ENCODE measurements around the gene CDH5.
"Not testable (repeated sequence)": the region's sequence is repeated elsewhere in the genome, so short reads cannot be mapped to it uniquely, and the experiment has no call there.

Gene CDH5

DNA sequence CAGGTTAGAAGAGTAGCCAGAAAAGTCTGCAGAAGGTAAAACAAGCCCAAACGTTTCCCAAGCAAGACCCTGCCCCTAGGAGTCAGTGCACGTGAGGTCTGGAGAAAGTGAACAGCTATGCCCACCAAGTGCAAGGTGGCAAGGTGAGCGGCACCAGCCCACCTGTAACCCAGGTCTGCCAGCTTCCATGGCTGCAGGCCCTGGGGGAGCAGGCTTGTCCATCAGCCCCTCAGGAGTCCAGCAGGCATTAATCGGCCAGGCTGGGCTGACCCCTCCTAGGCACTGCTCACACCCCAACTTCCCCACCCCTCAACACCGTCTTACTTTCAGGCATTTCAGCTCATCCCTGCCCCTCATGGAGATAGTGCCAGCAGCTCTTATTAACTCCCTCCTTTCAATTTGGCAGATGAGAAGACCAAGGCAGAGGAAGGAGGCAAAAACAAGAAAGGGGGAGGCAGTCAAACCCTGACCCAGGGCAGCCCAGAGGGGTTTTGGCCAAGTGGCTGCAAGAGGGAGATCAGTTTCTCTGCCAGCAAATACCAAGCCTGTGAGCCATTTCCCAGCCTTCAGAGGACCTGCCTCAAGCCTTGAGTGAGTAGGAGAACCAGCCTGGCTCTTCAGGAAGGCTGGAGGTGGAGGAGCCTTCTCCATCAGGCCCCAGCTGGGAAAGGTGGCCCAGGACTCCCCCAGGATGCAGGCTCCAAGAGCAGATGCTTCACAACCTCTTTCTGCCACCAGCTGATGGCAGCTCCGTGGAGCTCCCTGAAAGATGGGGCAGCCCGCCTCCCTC, 75.3 kb downstream of the CDH5 start:
- DNase-seq = no peak

- DNase-seq = no peak
These were observed 76.2 kb downstream of the CDH5 start for GRCh38 chr16:66442502-66443268.

DNA sequence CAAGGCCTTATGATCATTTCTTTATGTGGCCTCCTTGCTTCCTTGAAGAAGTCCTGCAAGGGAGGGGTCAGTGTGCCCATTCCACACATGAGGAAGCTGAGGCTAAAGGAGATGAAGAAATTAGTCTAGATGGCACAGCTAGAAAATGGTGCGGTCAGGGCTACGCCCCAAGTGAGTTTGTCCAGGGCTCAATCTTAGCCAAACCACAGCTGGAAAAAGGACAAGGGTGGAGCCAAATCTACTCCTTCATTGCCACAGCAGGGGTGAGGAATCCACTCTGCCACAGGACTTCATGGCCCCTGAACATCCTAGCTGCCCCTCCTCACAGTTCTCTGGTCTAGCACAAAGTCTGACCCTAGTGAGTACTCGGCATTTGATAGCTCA, 76.8 kb downstream of the CDH5 start:
- DNase-seq = no peak

DNA sequence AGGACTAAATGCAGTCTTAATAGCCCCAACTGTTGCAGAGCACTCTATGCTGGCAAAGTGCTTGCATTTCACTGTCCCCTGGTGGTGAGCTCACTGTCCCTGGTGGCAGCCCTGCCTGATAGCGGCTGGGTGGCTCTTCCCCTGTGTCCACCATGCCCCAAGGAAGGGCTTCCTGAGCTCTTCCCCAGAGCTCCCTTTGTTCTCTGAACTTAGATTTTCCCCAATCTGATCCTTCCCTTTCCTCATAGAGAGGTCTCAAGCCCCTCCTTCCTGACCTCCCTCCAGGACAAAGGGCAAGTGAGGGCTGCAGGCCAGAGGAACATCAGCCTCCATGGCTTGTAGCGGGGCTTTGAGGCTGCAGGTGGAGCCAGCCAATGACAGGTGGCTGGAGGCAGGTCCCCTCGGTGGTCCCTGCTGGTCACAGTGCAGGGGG, 77.6 kb downstream of the CDH5 start:
- DNase-seq = no peak

- peak; percentile 14 for DNase-seq
These were observed 80.2 kb downstream of the CDH5 start for GRCh38 chr16:66446737-66447136.

GRCh38 chr16:66447491-66447890, 81.0 kb downstream of the CDH5 start:
- no peak for DNase-seq

DNA sequence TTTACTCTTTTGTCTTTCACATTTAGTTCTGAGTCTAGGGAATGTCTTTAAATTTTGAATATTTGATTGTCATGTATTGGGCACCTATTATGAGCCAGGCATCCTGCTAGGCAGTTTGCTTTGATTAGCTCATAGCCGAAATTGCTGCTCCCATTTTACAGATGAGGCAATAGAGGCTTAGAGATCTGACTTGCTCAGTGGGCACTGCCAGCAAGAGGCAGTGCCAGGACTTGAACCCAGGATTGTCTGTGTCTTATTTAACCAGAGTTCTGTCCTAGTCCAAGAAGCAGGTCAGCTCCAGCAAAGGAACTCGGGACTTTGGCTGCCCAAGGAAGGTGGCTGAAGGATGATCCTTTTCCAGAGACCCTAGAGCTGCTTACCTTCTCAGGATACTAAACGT, 85.1 kb downstream of the CDH5 start:
- DNase-seq = no peak

DNA sequence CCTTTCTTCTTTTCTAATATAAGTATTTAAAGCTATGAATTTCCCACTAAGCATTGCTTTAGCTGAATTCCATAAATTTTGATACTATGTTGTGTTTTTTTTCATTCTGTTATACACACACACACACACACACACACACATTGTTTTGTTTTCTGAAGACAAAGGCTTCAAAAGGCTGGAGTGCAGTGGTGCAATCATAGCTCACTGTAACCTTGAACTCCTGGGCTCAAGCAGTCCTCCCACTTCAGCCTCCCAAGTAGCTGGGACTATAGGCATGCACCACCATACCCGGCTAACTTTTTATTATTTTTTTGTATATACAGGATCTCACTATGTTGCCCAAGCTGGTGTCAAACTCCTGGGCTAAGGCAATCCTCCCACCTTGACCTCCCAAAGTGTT, 86.7 kb downstream of the CDH5 start:
- DNase-seq = not testable (repeated sequence)

All from DMS79 (cell line).